ENCODE measurements around the gene SMG5. TPM values are rescaled to one million over a fixed set of nuclear protein-coding genes. Genes with fewer than 3 reads are reported as not detected.
A peak's percentile ranks its signal among the peaks of the same experiment; 100 is the strongest.

SMG5 gene
- polyA plus RNA-seq, 3 donors: 4.4 to 72.4 (median 7.0) TPM

DNA sequence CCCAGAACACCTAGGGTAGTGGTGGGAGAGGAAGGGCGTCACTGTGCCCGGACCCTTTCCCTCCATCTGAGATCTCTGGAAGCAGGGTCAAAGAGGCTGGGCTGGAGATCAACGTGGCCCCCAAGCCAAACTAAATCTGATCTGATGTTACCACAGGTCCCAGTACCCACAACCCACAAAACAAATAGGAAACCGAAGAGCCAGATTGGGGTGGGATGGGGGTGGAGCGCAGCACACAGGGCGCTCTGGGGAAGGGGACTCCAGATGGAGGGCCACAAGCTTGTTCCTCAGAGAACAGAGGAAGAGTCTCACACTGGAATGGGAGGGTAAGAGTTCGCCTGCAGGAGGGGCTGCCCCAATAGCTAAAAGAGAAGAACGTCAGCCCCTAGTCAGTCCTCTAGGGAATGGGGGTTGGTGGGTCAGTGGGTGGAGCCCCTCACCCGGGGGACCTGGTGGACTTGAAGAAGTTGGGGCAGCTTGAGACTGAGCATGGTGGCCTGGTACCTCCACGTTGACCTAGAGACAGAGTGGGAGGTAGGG lies 36.3 kb downstream of the SMG5 start:
- no peak for TF ChIP-seq CTCF (IDR thresholded peaks at IDR 0.05)
- peak overlapping the region in 1 of 3 experiments; percentile 38 for H3K4me3 ChIP-seq (replicated peaks in 1 of 3; ENCODE audit: low read depth in 2 of 3, low read length in 3 of 3)
- peaks cover 40% of the 10 kb centered on the region for H4K20me1 ChIP-seq (ENCODE audit: insufficient read depth, low read length)
- Mint-ChIP-seq H3K4me3 (peak overlapping the region; percentile 34 to 79), H3K36me3 (peaks cover 30 to 38% of the 10 kb centered on the region in 2 donors), H3K27ac (no peak overlapping the region), H3K9me3 (peaks cover 0 to 9% (median 0%) of the 10 kb centered on the region in 7 donors), H3K4me1 (peaks cover 14% of the 10 kb centered on the region), H3K27me3 (ENCODE audit: low read depth in 3 of 3) (peaks cover 21 to 37% (median 35%) of the 10 kb centered on the region in 3 donors)
- no peak overlapping the region for H3K27ac ChIP-seq (ENCODE audit: low read depth in 1 of 2, low read length in 2 of 2)
- H2AFZ ChIP-seq (ENCODE audit: insufficient read depth, low read depth, low read length, poor library complexity, severe bottlenecking): no peak overlapping the region
- DNase-seq: no peak
- H3K4me2 ChIP-seq (replicated peaks; ENCODE audit: extremely low read depth, low read length, poor library complexity, severe bottlenecking): peak overlapping the region; percentile 45
- H3K9me3 ChIP-seq (replicated peaks in 1 of 2; ENCODE audit: control insufficient read depth in 1 of 2, insufficient read depth in 1 of 2, low read length in 2 of 2): peaks cover 0 to 12% of the 10 kb centered on the region in 2 donors
- WGBS (ENCODE audit: insufficient coverage): 15% methylated on average over 5 of the region's 10 CpGs
- H3K4me1 ChIP-seq (ENCODE audit: control insufficient read depth in 1 of 2, insufficient read depth in 2 of 2, low read length in 2 of 2): peaks cover 9 to 14% of the 10 kb centered on the region in 2 donors
- intact Hi-C loops (cut with micrococcal nuclease): no loop called here
- no peaks in the 10 kb centered on the region for H3K79me2 ChIP-seq (ENCODE audit: insufficient read depth, low read length)
- H3K9ac ChIP-seq (ENCODE audit: insufficient read depth, low read length, poor library complexity, severe bottlenecking): no peak overlapping the region
- peaks cover 27% of the 10 kb centered on the region in 2 donors for H3K36me3 ChIP-seq (replicated peaks in 1 of 2; ENCODE audit: control insufficient read depth in 1 of 2, insufficient read depth in 2 of 2, low read length in 2 of 2)
- H3K27me3 ChIP-seq (ENCODE audit: control insufficient read depth in 2 of 2, insufficient read depth in 2 of 2, low read length in 2 of 2): peaks cover 10 to 31% of the 10 kb centered on the region in 2 donors

GRCh38 chr1:156245451-156246232 lies 37.0 kb downstream of the SMG5 start:
- Mint-ChIP-seq H3K27me3 (ENCODE audit: low read depth in 3 of 3) (peaks cover 21 to 40% (median 35%) of the 10 kb centered on the region in 3 donors), H3K4me1 (peaks cover 14% of the 10 kb centered on the region), H3K36me3 (peaks cover 28 to 38% of the 10 kb centered on the region in 2 donors), H3K4me3 (peak overlapping the region; percentile 61 to 90), H3K9me3 (peaks cover 0 to 9% (median 0%) of the 10 kb centered on the region in 7 donors), H3K27ac (no peak overlapping the region)
- Histone ChIP-seq H2AFZ (ENCODE audit: insufficient read depth, low read depth, low read length, poor library complexity, severe bottlenecking) (no peak overlapping the region), H3K4me3 (replicated peaks in 1 of 3; ENCODE audit: low read depth in 2 of 3, low read length in 3 of 3) (peak overlapping the region in 1 of 3 experiments; percentile 38), H3K9me3 (replicated peaks in 1 of 2; ENCODE audit: control insufficient read depth in 1 of 2, insufficient read depth in 1 of 2, low read length in 2 of 2) (peaks cover 0 to 12% of the 10 kb centered on the region in 2 donors), H3K27ac (ENCODE audit: low read depth in 1 of 2, low read length in 2 of 2) (no peak overlapping the region), H3K4me2 (replicated peaks; ENCODE audit: extremely low read depth, low read length, poor library complexity, severe bottlenecking) (peak overlapping the region; percentile 45), H3K79me2 (ENCODE audit: insufficient read depth, low read length) (no peaks in the 10 kb centered on the region), H3K4me1 (ENCODE audit: control insufficient read depth in 1 of 2, insufficient read depth in 2 of 2, low read length in 2 of 2) (peaks cover 9 to 14% of the 10 kb centered on the region in 2 donors), H3K9ac (ENCODE audit: insufficient read depth, low read length, poor library complexity, severe bottlenecking) (no peak overlapping the region), H3K36me3 (replicated peaks in 1 of 2; ENCODE audit: control insufficient read depth in 1 of 2, insufficient read depth in 2 of 2, low read length in 2 of 2) (peaks cover 20 to 27% of the 10 kb centered on the region in 2 donors), H4K20me1 (ENCODE audit: insufficient read depth, low read length) (peaks cover 40% of the 10 kb centered on the region), H3K27me3 (ENCODE audit: control insufficient read depth in 2 of 2, insufficient read depth in 2 of 2, low read length in 2 of 2) (peaks cover 10 to 31% of the 10 kb centered on the region in 2 donors)
- DNase-seq: no peak
- WGBS (ENCODE audit: insufficient coverage): 3% methylated on average over 61 of the region's 69 CpGs
- no peak for TF ChIP-seq CTCF (IDR thresholded peaks at IDR 0.05)
- intact Hi-C loops (cut with micrococcal nuclease): no loop called here

Data from CD14-positive monocyte (primary cell).